Bone marrow (tissue), 2 donors: ENCODE data around the gene RASGEF1C.
"Not testable (repeated sequence)": the region's sequence is repeated elsewhere in the genome, so short reads cannot be mapped to it uniquely, and the experiment has no call there.

Source experiments
- DNase-seq, 2 donors: peaks; one replicate each; lab custom pipeline; 2025; lab: John Stamatoyannopoulos, UW

Gene RASGEF1C

DNA sequence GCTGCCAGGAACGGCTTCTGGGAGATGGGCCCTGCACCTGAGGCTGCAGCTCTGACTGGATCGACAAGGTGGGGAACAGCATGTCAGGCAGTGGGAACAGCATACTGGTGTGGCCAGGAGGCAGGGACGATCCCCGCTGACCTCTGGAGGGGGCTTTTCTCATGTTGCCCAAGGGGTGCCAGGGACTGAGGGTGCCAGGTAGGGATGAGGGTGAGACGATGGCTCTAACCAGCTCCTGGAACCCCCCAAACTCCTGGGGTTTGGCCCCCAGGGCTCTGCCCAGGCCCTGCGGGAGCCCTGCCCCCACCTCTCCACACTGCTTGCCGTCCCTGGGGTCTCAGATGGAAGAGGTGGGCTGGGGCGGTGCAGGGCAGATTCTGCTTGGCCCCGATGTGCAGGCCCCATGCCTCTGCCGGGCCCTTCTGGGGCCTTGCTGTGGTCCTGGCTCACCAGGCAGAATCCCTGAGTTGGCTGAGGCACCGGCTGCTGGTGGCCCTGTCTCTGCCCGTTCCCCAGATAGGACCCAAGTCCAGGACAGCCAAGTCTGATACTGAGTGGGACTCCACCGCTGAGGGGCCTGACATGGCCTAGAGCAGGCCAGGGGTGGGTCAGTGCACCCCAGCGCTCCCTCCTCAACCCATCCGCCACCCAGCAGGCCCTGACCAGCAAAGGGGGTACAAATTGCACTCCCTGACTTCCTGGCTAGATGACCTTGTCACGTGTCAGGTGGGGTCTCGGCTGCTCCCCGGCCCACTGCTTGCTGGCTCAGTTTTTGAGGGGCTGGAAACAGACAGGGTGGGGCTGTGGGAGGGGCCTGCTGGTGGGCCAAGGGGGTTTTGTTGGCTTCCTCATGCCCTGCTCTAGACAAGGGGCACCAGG, 109.0 kb downstream of the RASGEF1C start:
- no peak for DNase-seq

DNA sequence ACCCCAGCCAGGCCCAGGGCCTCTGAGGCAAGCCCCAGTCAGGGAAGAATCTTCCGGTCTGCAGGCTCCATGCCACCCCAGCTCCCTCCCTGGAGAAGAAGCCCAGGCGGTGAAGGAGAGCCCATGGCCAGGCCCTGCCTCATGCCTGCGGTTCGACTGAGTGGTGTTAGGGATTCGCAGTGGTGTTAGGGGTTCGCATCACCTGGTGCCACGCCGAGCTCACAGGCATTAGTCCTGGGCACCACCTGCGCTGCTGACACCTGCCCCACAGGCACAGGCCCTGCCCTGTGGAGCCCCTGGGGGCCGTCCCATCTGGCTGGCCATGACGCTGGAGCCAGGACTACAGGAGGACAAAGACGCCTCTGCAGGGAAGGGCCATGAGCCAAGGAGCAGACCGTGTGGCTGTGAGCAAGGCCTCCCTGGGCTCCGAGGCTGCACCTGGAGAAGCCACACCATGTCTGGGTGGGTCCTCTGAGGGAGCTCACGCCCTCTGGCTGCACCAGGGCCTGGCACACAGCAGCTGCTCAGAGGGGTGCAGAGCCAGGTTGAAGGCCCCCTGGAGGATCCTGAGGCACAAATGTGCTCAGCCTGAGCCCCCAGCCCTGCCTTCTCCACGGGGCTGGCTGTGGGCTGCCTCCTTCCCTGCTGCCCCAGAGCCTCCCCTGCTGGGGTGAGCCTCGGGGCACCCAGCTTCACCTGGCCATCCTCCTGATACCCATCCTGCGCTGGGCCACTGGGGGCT, 109.8 kb downstream of the RASGEF1C start:
- no peak for DNase-seq

DNA sequence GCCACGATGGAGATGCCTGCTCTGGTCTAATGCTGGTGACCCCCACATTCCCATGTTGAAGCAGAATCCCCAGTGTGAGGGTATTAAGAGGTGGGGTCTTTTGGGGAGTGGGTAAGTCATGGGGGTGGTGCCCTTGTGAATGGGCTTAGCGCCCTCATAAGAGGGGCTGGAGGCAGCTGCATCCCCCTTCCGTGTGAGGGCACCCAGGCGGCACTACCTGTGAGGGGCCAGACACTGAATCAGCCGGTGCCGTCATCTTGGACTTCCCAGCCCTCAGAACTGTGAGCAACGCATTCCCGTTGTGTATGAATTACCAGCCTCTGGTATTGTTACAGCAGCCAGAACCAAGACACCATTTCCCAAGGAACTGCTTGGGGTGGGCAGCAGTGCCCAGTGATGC, 110.5 kb downstream of the RASGEF1C start:
- no peak for DNase-seq

DNA sequence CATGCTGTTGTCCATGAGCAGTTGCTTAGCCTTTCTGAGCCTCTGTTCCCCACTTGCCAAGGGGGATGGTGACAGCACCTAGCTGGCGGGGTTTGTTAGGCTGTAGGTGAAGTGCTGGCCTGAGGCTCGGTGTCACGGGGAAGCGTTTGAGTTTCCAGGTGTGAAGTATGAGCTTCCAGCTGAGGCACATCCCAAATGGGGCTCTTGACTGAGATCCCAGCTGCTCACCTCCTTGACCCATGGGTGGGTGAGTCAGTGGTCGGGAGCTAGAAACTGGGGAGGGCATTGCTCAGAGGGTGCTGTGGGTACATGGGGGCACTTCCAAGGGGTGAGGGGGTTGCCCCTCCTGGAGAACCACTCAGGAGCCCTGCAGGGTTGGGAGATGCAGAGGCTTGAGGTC, 111.1 kb downstream of the RASGEF1C start:
- no peak for DNase-seq

DNA sequence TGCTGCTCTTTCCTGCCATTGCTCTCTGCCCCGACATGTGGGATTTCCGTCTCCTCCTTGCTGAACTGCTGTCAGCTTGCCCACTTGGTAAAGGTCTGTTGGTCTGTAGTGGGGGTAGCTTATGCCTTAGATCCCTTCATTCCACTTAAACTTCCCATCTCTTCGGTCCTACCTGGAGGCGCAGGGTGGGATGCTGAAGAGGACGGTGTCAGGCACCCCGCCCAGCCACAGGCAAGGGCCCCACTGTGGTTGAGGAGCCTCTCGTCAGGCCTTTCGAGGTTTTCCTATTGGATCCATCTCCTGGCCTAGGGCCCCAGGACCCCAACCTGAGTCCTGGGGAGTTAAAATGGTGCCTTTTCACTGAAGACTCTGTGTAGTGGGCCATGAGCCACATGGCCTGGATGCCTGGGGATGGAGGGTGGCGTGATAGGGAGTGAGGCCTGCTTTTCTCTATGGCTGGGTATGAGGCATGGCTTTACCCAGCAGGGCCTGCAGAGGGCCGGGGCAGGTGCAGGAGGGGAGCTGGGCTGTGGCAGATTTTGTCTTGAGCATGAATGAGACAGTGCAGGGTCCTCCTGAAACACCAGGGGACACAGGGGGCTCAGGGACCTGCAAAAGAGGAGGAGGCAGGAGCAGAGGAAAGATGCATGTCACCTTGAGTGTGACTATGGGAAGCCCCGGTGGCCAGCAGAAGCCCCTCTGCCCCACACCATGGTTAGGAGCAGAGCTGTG, 111.7 kb downstream of the RASGEF1C start:
- no peak for DNase-seq

DNA sequence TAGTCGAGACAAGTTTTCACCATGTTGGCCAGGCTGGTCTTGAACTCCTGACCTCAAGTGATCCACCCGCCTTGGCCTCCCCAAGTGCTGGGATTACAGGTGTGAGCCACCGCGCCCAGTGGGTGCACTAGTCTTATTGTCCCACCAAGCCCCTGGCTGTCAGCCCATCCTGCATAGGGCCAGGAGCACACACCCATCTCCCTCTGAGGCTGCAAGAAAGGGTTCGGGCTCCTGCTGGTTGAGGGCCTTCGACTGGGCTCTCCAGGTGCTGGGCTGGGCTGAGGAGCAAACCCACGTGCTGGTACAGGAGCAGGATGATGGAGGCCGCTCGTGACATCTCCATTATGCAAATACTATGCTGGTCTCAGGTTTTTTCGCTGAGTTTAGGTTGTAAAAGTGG, 112.4 kb downstream of the RASGEF1C start:
- DNase-seq, result no peak

DNA sequence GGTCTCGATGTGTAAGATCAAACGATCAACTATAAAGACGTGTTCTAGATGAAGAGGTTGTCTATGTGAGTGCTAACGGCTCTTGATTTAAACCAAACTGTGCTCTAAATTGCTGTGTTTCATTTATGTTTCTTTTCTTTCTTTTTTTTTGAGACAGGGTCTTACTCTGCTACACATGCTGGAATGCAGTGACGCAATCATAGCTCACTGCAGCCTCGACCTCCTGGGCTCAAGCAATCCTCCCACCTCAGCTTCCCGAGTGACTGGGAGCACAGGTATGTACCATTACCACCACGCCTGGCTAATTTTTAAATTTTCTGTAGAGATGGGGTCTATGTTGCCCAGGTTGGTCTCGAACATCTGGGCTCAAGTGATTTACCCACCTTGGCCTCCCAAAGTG, 113.5 kb downstream of the RASGEF1C start:
- no peak for DNase-seq

DNA sequence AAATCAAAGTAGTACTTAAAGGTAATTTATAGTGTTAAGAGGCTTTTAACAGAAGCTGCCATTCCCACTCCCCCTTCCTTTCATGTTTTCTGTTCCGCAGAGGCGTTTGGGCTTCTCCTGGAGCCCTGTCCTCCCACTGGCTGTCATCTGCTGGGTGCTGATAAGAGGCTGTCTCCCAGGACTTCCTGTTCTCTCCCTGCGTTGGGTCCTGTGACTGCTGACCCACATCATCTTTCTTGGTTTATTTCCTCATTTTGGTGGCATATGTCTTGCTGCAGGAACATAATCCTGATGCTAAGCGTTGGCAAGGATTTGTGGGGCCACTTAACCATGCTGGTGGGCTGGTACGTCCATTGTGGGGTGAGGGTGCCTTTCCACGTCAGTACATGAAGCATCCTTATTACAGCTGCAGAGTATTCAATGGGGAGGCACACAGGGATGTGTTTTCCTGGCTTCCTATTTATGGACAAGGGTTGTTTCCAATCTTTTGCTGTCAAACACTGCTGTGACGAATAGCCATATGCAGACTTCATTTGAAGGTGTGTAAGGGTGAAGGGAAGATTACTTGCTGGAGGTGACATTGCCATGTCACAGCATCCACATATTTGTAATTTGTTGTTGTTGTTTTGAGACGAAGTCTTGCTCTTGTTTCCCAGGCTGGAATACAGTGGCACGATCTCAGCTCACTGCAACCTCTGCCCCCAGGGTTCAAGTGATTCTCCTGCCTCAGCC, 115.2 kb downstream of the RASGEF1C start:
- DNase-seq, result peak in 1 of 2 donors; percentile 65

DNA sequence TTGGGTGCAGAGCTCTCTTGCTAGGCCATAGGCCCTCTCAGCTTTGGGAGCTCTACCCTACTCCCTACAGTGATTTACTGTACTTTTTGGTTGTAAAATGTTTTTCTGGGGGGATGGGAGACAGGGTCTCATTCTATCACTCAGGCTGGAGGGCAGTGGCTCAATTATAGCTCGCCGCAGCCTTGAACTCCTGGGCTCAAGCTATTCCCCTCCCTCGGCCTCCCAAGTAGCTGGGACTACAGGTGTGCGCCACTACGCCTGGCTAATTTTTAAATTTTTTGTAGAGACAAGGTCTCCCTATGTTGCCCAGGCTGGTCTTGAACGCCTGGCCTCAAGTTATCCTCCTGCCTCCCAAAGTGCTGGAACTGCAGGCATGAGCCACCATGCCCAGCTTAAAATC, 115.8 kb downstream of the RASGEF1C start:
- no peak for DNase-seq

DNA sequence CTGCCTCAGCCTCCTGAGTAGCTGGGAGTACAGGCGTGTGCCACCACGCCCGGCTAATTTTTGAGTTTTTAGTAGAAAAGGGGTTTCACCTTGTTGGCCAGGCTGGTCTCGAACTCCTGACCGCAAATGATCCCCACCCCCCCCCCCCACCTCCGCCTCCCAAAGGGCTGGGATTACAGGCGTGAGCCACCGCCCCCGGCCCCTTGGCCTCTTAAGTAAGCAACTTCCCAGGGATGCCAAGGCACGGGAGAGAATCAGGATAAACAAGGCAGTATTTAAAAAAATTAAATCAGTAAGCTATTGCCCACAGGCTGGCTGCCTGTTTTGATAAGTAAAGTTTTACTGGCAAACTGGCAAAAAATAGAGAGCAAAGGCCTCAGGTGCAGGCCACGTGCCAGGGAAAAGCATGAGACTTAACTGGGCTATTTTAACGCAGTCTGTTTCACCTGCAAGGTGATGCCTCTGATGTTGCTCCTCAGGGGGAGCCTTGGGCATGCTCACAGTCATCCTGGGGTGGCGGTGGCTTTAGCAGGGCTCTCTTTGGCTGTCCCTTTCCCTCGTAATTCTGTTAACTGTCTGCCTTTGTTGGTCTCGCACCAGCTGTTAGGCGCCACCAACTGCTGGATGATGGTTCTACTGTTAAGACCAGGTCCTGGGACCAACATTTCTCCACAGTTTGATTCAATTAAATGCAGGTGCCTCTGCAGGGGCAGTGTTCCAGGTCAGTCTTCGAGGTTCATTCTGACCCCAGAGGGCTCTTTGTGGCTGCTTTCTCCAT, 118.1 kb downstream of the RASGEF1C start:
- DNase-seq, result peak in 1 of 2 donors; percentile 9

DNA sequence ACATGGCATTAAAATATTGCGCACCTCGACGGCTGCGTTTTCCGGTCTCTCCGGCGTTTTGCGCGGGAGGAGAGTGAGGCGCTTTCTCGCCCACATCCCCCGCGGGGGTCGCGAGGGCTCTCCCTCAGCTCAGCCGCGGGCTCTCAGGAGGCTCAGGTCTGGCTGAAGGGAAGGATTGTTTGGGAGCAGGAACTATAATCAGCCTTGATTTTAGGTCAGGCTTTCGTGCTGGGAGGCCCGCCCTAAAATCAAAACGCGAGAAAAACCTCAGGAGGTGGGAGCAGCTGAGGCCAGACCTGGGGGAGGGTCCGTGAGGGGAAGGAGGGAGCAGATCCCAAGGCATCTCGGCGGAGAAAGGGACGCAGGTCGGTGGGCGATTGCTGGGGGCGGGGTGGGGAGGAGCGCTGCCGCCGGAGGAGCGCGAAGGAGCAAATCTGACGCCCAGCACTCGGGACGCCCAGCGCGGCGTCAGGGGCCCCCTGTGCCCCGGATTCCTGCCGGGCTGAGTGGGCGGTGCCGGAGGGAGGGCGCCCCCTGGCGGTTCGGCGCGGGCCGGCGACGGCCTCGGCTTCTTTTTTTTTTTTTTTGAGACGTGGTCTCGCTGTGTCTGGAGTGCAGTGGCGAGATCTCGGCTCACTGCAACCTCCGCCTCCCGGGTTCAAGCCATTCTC, 118.8 kb downstream of the RASGEF1C start:
- peak; percentile 40 to 46 for DNase-seq

DNA sequence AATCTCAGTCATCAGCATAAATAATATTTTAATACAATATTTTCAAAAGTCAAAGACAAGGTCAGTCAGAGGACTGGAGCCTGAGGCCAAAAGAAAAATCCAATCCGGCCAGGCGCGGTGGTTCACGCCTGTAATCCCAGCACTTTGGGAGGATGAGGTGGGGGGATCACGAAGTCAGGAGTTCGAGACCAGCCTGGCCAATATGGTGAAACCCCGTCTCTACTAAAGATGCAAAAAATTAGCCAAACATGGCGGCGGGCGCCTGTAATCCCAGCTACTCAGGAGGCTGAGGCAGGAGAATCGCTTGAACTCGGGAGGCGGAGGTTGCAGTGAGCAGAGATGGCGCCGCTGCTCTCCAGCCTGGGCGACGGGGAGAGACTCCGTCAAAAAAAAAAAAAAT, 119.4 kb downstream of the RASGEF1C start:
- not testable (repeated sequence) for DNase-seq

DNA sequence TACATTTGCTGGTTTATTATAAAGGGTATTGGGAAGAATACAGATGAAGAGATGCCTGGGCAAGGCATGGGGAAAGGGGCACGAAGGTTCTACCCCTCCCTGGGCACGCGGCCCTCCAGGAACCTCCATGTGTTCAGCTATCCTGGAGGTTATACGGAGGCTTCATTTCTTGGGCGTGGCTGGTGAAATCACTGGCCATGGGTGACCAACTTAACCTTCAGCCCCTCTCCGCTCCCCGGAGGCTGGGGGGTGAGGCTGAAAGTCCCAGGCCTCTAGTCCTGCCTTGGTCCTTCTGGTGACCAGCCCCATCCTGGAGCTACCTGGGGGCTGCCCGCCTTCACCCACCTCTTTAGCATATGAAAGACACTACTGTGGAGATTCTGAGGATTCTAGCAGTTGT, 120.5 kb downstream of the RASGEF1C start:
- DNase-seq, result no peak

DNA sequence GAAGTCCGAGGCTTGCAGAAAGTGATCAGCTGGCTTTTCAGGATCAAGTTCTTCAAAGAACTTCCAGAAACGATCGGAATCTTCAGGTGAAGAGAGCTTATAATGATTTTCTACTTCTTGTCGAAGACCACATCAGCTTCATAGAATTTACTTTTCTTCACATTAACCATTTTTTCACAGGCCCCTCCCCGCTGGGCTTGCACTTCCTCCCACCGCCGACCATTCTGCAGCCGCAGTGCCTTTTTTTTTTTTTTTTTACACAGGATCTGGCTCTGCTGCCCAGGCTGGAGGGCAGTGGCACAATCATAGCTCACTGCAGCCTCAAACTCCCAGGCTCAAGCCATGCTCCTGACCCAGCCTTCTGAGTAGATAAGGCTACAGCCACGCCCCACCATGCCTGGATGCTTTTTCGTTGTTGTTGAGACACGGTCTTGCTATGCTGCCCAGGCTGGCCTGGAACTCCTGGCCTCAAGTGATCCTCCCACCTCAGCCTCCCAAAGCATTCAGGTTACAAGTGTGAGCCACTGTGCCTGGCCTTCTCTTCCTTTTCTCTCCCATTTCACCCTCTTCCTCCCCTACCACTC, 122.1 kb downstream of the RASGEF1C start:
- DNase-seq, result no peak

DNA sequence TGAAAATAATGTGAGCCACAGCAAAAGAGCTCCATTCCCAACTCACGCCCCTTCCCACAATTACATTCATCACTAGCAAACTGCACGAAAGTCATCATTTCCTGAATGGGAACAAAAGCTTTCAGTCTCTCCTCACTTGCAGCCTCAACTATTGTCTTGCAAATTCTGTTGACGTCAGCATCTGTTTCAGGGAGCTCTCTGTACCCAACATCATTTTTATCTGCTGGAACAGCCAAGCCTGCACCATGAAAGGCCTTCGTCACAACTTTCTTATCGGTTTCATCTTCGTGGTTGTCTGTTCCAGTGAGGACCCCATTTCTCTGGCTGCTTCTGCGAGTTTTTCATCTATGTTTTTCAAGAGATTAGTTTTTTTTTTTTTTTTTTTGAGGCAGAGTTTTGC, 123.2 kb downstream of the RASGEF1C start:
- DNase-seq, result peak in 1 of 2 donors; percentile 9

DNA sequence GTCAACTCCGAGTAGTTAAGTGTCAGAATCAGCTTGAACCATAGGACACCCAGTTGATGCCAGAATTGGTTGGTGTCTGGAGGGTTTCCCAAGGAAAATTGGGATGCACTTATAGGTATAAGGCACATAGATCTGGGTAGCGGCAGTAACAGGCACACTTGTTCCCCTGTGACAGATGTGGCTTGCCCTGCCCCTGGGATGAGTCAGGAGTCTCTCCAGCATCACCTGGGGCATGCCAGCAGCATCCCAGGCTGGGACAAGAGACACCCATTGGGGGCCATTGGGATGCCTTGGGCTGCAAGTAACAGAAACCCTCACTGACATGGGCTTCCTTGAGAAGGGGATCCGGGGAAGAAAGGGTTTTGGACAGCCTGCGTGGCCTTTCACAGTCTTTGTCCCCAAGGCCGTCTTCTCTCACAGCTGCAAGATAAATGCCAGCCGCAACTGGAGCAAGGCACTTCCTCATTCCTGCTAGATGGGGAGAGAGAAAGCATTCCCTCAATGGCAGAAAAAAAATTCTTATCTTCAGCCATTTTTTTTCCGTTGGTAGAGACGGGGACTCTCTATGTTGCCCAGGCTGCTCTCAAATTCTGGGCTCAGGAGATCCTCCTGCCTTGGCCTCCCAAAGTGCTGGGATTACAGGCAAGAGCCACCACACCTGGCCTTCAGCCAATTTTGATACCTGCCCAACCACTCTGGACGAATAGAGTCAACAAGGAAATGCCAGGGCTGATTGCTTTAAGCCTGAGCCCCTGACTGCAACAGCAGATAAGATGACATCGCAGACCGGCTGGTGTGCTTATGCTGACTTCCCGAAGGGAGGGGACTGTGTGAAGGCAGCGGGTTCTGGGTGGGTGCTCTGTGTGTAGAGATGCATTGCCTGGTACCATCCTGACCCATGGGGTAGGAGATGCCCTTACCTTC, 124.1 kb downstream of the RASGEF1C start:
- peak in 1 of 2 donors; percentile 57 for DNase-seq

DNA sequence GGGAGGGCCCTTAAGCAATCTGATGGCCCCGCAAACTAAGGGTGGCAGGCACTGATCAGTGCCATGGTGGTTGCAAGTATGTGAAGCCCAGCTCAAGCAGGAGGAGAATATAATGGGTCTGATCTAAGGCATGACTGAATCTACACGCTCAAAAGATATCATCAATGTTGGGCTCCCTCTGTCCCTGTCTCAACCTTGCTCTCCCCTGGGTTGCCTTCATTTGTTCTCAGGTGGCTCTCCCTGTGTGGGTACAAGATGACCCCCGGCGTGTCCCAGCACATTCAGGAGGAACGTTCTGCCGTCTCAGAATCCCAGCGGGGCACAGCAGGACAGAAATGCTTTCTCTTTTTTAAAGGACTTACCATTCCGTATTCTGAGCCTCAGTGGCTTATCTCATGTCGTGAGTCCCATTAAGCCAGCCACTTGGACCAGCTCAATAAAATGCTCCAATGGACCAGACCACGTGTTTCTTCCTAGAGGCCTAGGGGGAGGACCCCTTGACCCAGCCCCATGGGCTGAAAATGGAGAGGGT, 125.4 kb downstream of the RASGEF1C start:
- DNase-seq, result no peak

DNA sequence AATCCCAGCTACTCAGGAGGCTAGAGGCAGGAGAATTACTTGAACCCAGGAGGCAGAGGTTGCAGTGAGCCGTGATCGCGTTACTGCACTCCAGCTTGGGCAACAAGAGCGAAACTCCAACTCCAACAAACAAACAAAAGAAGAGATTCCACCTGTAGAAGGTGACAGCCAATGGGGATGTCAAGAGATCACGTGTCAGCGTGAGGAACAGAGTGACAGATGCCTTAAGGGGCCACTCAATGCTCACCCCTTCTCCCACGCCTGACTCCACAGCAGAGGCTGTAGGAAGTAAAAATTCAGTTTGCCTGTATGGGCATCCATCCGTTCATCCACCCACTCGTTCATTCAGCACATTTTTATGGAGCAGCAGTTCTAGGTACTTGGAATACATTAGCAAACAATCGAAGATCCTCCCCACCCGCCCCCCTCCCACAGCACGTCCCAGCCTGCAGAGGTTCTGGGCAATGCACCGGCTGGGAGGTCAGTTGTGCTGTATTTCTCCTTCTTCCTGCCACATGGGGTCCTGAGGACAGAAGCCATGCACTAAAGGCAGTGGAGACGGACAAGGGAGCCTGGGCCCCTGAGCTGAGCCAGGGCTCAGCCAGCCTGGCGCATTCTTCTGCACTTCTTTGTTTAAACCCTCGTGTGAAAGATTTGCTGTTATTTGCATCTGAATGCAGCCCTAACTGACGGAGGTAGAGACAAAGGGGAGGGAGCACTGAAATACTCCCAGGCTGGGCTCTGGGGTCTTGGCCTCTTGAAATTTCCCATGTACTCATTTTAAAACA, 126.2 kb downstream of the RASGEF1C start:
- no peak for DNase-seq
